GM10266 (cell line): ENCODE results near the gene GUCY1A2.
"Not testable (repeated sequence)": the region's sequence is repeated elsewhere in the genome, so short reads cannot be mapped to it uniquely, and the experiment has no call there.

ENCODE experiments used
- DNase-seq: peaks from one replicate; pipeline ENCODE4 v3.0.0; 2012; ENCODE audit errors: extremely low spot score
- TF ChIP-seq, protein P1 (sequence below): IDR thresholded peaks from 2 replicates; pipeline ENCODE4 v1.5.1; 2012; ENCODE audit warnings: mild to moderate bottlenecking, low read depth; ENCODE audit not compliant: control insufficient read depth, insufficient read depth; ENCODE audit errors: missing control alignments

The GUCY1A2 gene, protein sequence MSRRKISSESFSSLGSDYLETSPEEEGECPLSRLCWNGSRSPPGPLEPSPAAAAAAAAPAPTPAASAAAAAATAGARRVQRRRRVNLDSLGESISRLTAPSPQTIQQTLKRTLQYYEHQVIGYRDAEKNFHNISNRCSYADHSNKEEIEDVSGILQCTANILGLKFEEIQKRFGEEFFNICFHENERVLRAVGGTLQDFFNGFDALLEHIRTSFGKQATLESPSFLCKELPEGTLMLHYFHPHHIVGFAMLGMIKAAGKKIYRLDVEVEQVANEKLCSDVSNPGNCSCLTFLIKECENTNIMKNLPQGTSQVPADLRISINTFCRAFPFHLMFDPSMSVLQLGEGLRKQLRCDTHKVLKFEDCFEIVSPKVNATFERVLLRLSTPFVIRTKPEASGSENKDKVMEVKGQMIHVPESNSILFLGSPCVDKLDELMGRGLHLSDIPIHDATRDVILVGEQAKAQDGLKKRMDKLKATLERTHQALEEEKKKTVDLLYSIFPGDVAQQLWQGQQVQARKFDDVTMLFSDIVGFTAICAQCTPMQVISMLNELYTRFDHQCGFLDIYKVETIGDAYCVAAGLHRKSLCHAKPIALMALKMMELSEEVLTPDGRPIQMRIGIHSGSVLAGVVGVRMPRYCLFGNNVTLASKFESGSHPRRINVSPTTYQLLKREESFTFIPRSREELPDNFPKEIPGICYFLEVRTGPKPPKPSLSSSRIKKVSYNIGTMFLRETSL

GRCh38 chr11:107018219-107018901 is at the start of gene GUCY1A2:
TSS of gene GUCY1A2 (minus strand) at chr11:107018476. CDS start at chr11:107018055, 421 bp downstream.
- DNase-seq: peak; percentile 38
- TF ChIP-seq, protein P1, sequence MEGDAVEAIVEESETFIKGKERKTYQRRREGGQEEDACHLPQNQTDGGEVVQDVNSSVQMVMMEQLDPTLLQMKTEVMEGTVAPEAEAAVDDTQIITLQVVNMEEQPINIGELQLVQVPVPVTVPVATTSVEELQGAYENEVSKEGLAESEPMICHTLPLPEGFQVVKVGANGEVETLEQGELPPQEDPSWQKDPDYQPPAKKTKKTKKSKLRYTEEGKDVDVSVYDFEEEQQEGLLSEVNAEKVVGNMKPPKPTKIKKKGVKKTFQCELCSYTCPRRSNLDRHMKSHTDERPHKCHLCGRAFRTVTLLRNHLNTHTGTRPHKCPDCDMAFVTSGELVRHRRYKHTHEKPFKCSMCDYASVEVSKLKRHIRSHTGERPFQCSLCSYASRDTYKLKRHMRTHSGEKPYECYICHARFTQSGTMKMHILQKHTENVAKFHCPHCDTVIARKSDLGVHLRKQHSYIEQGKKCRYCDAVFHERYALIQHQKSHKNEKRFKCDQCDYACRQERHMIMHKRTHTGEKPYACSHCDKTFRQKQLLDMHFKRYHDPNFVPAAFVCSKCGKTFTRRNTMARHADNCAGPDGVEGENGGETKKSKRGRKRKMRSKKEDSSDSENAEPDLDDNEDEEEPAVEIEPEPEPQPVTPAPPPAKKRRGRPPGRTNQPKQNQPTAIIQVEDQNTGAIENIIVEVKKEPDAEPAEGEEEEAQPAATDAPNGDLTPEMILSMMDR: no peak

GRCh38 chr11:107054391-107054790 is 36.1 kb upstream of the GUCY1A2 start:
- TF ChIP-seq, protein P1: no peak
- DNase-seq: no peak

DNA sequence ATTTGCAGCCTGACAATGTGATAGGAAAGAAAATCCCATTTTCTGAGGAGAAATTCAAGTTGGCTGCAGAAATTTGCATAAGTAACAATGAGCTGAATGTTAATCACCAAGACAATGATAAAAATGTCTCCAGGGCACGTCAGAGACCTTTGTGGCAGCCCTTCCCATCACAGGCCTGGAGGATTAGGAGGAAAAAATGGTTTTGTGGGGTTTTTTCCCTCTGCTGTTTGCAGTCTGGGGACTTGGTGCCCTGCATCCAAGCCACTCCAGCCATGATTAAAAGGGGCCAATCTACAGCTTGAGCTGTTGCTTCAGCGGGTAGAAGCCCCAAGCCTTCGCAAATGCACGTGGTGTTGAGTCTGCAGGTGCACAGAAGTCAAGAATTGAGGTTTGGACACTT is 33.1 kb upstream of the GUCY1A2 start:
- not testable (repeated sequence) for DNase-seq

GRCh38 chr11:107050899-107051298 is 32.6 kb upstream of the GUCY1A2 start:
- DNase-seq: not testable (repeated sequence)

GRCh38 chr11:107050121-107050520 is 31.8 kb upstream of the GUCY1A2 start:
- TF ChIP-seq, protein P1: no peak
- DNase-seq: no peak

GRCh38 chr11:107044503-107044902 is 26.2 kb upstream of the GUCY1A2 start:
- TF ChIP-seq, protein P1: no peak

GRCh38 chr11:107043242-107044006 is 25.1 kb upstream of the GUCY1A2 start:
- TF ChIP-seq, protein P1: no peak
- DNase-seq: peak; percentile 31

More at GRCh38 chr11:107044503-107044902, 26.2 kb upstream of the GUCY1A2 start:
- DNase-seq: no peak
